Lower leg skin (tissue), 3 donors: ENCODE results near the gene PARP15.

Source experiments
- CTCF ChIP-seq, 3 donors: fragments of 450-650 bp; IDR thresholded peaks; one replicate each; pipeline ENCODE4 v1.5.1; 2016; ENCODE audit warnings: antibody characterized with exemption in 3 of 3, mild to moderate bottlenecking in 3 of 3, moderate library complexity in 2 of 3
- POLR2A ChIP-seq, 2 donors: fragments of 450-650 bp; IDR thresholded peaks; one replicate each; pipeline ENCODE4 v1.6.1; 2016 to 2017; ENCODE audit warnings: antibody characterized with exemption in 2 of 2, mild to moderate bottlenecking in 1 of 2, moderate library complexity in 1 of 2

GRCh38 chr3:122533480-122533879 is 44.0 kb upstream of the PARP15 start:
- TF ChIP-seq POLR2A (IDR thresholded peaks at IDR 0.05) (no peak), CTCF (IDR thresholded peaks at IDR 0.05) (no peak)
